NCI-H748 (cell line): ENCODE results near the gene SOCS3.

Source experiments
- DNase-seq: peaks from one replicate; lab custom pipeline; 2025; ENCODE audit not compliant: unreplicated experiment; lab: John Stamatoyannopoulos, UW

Gene SOCS3, protein sequence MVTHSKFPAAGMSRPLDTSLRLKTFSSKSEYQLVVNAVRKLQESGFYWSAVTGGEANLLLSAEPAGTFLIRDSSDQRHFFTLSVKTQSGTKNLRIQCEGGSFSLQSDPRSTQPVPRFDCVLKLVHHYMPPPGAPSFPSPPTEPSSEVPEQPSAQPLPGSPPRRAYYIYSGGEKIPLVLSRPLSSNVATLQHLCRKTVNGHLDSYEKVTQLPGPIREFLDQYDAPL

DNA sequence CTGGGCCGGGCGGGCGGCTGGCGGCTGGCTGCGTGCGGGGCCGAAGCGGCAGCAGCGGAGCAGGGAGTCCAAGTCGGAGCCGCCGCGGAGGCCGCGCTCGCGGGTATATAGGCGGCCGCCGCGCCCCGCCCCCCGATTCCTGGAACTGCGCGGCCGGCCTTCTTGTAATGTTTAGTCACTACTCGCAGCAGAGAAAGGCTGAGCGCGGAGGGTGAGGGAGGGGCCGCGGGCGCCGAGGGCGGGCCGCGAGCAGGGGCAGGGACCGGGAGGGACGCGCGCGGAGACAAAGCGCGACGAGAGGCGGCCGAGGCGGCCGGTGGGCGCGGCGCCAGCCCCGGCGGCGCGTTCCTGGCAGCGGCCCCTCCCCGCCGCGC is at the start of gene SOCS3:
Gene SOCS3, minus strand, starts transcription at position 81 of the 374 bp plus-strand sequence. CDS start 982 bp downstream, outside the sequence.
- peak; percentile 94 for DNase-seq

DNA sequence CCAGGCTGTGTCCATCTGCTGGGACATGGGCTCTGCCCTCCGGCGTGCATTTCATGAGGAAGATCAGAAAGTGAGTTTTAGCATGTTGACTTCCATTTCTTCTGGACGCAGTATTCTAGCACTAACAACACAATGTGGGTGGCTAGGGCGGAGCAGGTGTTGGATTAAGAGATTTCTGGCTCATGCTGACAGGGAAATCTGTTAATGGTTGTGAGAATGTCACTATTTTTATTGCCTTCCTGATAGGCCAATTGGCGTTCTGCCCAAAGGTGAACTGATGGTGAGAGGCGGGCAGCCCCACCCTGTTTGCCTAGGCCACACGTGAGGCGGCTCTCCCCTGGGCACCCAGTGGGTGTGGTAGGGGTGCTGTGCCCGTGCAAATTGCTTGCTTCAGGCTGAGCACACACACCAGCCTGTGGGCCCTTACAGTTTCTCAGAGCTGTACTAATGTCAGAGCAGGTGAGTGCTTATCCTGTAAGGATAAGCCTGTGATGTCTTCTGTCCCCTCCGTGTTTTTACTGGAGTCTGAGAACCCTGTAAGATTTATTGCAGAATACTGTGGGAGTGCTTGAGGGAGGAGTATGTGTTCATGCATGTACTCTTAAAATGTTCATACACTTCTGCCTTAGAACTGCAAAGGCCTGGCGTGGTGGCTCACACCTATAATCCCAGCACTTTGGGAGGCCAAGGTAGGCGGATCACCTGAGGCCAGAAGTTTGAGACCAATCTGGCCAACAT is 49.5 kb upstream of the SOCS3 start:
- DNase-seq = peak; percentile 95

DNA sequence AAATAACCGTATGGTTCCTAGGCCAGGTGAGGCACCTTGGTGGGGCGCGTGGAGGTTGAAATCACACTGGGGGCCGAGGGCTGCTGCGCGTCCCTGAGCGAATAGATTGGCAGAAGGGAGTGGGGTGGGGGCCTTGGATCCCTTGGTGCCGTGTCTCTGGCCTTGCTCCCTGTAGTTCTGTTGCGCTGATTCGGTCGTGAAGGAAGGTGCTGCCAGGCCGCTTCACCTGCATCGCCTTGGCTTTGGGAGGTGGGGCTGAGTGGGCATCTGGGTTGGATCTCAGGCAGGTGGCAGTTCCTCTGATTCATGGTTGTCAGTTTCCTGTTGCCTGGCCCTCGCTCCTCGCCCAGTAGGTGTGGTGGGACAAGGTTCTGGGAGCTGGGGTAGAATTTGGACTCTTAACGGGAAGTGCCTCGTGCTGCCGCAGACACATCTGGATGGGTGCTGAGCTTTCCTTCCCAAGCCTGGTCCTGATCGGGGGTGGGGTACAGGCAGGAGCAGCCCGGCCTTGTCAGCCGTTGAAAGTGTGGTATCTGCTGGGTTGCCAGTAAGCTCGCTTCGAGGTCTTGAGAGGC is 48.7 kb upstream of the SOCS3 start:
- peak; percentile 37 for DNase-seq

DNA sequence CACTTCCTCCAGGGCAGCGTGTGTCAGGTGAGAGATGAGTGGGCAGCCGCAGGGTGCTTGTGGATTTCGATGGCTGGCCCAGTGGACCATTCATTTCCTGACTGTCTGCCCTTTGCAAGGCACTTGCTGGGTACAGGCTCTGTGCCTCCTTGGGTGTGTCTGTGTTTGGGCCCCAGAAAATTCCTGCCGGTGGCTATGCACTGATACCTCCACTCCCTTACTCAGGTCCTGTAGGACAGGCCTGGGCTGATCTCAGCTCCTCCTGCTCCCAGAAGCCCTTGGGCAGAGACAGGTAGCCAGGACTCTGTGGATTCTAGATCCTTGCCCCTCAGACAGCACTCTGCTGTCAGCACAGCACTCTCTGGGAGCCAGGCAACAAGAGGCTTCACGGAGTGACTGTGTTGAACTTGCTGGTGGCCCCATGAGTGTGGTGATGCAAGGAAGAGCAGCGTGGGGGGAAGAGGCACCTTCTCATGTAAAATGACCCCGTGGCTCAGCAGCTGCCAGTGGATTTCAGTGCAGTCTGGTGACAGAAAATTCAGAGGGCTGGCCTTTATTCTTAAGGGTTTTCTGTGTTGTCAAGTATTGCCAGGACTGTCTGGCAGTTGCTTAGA is 47.6 kb upstream of the SOCS3 start:
- peak; percentile 8 for DNase-seq

DNA sequence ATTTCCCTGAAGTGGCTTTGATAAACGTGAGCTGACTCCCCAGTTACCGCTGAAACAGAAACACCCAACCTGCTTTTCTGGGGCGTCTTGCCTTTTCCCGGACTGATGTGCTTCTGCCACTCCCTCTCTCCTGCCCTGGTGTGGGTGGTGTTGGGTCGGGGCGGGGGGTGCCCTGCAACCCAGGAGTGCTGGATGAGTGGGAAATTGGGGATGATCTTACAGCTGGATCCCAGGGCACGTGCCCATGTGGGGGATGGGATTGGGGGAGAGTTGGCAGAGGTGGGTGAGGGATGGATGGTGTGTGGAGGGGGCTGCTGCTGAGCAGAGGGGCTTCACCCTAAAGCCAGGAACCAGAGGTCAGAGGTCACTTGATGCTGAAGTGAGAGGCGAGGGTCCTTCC is 47.0 kb upstream of the SOCS3 start:
- DNase-seq = no peak

DNA sequence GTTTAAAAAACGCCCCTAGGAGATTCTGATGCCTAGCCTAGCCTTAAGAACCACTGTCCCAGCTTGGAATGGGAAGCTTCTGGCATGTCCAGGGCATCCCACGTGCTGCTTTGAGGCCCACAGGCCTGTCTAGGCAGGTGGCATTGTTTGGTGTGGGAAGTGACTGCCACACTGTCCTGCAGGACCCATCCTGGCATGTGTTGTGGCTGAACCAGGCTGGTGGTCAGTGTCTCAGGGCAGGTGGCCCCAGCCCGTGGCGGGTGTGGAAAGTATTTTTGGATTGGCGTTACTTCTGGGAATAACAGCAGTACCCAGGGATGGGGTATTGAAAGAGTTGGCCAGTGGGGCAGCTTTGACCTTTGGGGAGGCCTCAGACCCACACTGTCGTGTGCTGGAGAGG is 46.5 kb upstream of the SOCS3 start:
- no peak for DNase-seq

DNA sequence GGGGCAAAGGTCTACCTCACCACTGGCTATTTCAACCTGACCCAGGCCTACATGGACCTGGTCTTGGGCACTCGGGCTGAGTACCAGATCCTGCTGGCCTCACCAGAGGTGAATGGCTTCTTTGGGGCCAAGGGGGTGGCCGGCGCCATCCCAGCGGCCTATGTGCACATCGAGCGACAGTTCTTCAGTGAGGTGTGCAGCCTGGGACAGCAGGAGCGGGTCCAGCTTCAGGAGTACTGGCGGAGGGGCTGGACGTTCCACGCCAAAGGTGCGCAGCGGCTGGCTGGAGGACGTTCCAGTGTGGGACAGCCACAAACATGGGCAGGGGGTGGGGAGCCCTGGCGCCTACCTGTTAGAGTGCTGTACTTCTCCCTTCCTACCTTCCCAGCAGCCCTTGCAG is 43.9 kb upstream of the SOCS3 start:
- no peak for DNase-seq

DNA sequence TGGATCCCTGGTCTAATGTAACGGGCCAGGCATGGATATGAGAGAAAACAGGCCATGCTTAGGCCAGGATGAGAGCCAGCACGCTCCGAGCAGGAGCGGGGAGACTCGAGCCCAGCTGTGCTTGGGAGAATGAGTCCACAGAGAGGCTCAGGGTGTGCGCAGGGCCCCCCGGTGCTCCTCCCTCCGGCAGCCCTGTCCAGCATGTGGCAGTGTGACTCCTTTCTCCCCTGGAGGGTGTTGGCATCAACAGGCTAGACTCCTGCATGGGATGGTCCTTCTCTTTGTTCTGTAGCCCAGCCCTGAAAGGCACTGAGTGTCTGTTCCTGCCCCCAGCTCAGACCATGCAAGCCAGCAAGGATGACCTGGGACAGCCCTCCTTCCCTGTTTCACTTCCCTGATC is 42.0 kb upstream of the SOCS3 start:
- no peak for DNase-seq

DNA sequence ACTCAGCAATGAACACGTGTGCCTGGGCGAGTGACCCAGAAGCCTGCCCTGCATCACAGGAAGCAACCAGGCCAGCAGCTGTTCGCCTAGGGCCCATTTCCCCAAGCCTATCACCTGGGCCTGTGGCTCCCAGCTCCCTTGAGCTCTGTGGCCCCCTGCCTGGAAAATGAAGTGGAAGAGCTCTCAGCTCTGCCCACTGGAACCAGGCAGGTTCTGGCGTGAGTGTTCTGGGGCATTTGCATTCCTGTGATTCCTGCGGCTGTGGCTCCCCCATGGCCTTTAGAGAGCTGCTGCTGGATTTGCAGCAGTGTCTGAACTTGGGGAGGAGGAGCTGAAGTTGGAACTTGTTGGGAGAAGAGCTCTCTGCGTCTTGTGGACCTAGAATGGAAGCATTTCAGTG is 41.4 kb upstream of the SOCS3 start:
- DNase-seq = no peak

DNA sequence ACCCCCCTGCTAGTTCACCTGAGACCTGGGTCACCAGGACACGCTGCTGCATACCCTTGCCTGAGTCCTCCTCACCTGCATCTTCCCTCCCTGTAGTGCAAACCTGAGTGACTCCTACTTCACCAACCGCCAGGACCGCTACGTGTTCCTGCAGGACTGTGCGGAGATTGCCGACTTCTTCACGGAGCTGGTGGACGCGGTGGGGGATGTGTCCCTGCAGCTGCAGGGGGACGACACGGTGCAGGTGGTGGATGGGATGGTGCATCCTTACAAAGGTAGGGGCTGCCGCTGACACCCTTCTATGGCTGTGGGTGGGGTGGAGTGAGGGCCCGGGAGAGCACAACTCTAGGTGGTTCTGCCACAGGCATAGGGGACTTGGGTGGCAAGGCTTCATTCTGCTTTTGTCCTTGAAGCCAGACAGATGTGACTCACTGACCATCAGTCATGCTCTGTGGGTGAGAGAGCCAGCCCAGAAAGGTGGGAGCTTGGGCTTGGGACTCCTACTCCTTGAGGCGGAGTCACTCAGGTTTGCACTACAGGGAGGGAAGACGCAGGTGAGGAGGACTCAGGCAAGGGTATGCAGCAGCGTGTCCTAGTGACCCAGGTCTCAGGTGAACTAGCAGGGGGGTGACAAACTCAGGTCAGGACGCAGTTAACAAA is 40.8 kb upstream of the SOCS3 start:
- DNase-seq = no peak

DNA sequence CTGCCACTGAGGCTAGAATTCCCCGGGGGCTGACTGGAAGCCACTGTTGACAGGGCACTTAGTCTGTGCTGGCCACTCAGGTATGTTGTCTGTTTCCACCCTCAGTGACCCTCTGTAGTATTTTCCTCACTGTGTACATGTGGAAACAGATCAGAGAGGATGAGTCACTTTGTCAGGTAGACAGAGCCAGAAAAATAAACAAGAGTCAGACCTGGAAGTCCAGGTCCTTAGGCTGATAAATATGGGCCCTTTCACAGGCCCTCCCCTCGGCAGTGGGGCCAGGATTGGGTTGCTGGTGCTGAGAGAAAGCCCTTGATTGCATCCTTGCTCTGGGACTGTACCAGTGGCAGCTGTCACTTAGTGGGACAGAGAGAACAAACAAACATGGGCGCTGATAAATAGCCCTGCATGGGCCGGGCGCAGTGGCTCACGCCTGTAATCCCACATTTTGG is 39.8 kb upstream of the SOCS3 start:
- no peak for DNase-seq

DNA sequence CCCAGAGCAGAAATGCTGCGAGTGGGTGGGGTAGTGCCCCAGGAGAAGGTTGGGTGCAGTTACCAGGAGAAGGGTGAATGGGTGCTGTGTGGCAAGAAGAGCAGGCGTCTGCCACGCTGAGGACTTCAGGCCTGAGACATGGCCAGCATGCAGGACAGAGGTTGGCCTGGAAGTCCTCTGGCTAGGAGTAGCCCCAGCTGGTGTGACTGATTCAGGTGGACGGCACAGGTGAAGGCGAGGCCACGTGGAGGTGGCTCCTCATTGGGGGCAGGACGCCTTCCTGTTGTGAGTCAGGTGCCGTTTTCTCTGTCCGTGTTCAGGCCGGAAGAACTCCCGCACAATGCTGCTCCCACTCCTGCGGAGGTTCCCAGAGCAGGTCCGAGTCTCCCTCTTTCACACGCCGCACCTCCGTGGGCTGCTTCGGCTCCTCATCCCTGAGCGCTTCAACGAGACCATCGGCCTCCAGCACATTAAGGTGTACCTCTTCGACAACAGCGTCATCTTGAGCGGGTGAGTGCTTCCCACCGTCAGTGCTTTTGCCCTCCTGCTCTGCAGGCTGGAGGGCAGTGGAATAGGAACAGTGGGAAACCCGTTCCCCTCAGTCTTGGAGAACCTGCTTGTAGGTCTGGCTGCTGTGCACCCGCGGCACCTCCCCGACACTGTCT is 39.3 kb upstream of the SOCS3 start:
- DNase-seq = no peak

DNA sequence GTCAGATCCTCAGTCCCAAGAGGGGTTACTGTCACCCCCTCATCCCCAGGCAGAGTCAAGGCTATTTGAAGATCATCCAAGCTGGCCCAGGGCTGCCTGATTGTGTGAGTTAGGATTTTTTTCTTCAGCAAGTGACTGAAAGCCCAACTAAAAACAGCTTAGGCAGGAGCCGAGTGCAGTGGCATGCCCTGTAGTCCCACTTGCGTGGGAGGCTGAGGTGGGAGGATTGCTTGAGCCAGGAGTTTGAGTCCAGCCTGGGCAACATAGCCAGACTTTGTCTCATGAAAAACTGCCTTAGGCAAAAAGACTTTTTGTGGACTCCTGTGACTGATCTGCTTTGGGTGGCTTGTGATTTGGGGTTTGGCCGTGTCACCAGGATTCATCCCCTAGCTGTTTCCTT is 38.5 kb upstream of the SOCS3 start:
- DNase-seq = no peak

DNA sequence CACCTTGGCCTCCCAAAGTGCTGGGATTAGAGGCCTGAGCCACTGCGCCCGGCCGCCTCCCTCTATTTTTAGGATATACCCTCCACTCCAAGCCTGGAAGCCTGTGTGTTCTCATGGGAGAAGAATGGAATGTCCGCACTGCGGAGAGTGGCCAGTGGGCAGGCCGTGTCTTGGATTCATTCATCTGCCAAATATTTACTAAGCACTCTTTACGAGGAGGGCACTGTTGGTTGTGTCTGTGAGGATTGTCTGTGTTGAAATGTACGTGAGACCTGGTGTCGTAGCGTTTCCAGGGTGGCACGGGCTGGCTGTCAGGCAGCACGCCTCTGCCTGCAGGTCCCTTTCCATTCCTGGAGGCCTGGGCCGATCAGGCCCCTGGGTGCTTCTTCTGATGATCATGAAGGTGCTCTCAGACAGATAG is 37.8 kb upstream of the SOCS3 start:
- no peak for DNase-seq

DNA sequence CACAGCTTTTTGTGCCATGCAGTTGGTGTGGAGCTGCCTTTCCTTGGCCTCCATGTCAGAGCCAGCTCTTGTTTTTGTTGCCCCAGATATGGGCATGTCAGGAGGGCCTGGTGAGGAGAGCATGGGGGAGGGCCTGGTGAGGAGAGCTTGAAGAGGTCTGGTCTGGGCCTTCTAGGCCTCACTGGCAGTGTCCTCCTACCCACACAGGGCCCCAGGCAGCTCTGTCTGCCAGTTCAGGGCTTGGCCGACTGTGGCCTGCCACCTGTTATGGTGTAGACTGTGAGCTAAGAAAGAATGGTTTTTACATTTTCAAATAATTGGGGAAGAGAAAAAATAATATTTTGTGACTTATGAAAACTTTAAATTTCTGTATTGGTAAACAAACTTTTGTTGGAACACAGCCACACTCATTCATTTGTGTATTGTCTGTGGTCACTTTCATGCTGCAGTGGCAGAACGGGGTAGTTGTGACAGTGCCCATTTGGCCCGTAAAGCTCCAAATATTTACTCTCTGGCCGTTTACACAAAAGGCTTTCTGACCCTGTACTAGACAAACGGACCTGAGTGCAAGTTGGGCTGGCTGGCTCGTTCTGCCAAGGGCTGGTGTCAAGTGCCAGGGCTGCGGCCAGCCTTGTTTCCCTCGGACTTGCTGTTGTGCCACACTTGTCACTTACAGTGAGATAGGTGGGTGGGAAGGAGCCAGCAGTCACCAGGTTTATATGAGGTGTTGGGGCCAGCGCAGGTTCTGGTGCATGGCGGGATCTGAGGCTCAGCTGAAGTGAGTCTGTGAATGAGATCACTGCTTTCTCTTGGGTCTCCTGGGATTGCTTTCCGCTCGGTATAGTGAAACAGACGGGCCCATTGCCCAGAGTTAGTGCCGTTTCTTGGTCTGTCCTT is 36.8 kb upstream of the SOCS3 start:
- DNase-seq = peak; percentile 15

DNA sequence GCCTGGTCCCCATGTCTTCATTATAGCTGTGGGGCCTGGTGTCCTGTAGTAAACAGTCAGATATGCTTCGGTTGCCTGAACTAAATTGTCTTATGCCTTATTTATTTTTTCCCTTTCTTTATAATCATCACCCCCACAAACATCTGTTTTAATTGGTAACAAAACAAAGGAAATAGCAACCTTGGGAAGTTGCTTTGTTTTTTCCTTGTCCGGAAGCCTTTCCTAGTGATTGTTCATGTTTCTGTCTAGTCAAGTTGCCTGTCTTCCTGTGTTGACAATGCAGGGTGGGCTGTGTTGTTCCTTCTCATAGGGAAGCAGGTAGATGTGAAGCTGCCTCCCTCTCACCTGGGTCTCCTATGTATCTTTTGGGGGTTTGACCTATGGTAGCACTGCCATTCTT is 35.3 kb upstream of the SOCS3 start:
- peak; percentile 51 for DNase-seq

DNA sequence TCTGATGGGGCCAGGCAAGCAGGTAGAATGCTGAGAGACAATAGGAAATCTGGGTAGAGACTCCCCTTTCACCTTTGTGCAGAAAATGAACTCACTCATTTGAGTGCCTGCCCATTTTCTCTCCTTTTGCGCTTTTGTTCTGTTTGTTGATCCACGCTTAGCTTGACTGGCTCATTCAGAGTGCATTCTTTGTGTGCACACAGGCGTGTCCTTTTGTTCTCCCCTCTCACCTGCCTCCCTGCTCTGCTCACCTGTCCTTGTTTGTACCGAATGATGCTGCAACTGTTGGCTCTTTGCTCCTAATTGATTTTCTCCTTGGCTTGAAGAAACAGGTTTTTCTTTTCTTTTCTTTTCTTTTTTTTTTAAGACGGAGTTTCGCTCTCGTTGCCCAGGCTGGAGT is 34.3 kb upstream of the SOCS3 start:
- DNase-seq = peak; percentile 98

DNA sequence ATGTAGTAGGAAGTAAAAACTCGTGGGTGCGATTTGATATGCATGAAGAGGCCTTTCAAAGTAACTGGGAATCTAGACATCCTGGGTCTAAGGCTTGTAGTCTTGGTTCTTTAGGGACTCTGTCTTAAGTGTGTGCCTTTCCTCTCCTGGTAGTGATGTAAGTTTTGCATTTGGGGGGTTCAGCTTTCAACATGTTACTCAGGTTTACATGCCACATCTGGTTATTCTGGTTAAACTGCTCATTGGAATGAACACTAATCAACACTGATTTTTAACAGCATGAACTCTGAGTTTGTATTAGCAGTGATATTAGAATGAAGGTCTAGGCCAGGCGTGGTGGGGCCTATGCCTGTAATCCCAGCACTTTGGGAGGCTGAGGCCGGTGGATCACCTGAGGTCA is 33.7 kb upstream of the SOCS3 start:
- no peak for DNase-seq

DNA sequence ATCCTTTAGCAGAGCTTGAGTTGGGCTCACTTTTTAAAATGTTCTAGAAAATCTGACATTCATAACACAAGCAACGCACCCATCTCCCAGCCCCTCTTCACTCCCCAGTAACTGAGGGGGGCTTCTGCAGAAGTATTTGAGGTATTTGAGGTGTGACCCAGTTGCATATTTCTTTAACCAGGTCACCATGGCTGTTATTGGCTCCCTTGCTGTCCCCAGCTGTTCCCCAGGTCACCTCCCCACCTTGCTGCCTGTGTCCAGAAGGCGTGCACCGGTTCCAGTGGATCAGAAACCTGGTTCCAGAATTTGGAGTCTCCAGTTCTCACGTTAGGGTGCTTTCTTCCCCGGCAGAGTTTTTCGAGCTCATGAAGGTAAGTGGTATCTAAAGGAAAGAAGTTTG is 32.4 kb upstream of the SOCS3 start:
- no peak for DNase-seq

DNA sequence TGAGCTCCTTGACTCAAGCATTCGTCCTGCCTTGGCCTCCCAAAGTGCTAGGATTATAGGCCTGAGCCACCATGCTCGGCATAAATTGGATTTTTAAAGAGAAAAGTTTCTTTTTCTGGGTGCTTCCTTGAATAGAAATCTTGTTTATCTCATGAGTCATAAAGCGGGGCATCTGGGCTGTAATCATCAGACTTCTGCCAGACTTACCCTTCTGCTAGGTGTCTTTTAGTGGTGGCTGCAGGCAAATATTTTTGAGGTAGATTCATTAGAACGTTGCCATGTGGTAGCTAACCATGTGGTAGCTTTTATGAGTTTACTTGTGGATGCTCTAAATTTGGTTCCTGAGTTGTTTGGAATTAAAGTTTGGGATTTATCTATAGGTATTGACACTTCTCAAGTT is 32.0 kb upstream of the SOCS3 start:
- no peak for DNase-seq
